Measurements from ENCODE around the gene EPHB4. TPM values are rescaled to one million over a fixed set of nuclear protein-coding genes. Genes with fewer than 3 reads are reported as not detected.

Gene EPHB4
- total and polyA plus RNA-seq, 2 donors (not counting 3 experiments of a cell fraction or from before 2014, with no cell fraction given): 193 to 274 TPM

GRCh38 chr7:100867776-100868485 is 40.6 kb upstream of the EPHB4 start:
- peak overlapping the region; percentile 98 for H3K9ac ChIP-seq (replicated peaks; ENCODE audit: extremely low read depth, insufficient read depth, low read length)
- peak overlapping the region; percentile 90 for H3K27ac ChIP-seq (ENCODE audit: insufficient read depth, low read depth, low read length)
- no peaks in the 10 kb centered on the region for H3K9me3 ChIP-seq (replicated peaks; ENCODE audit: control insufficient read depth, insufficient read depth, low read length)
- no peak for DNase-seq (ENCODE audit: low read depth, low spot score)
- dilution Hi-C loops (cut with MboI; ENCODE audit: extremely low pct_ligation_motif_present, low sequenced_read_pairs) (no loop called here), intact Hi-C loops (cut with micrococcal nuclease) (loop anchor here (1.0 to 10.0 kb wide), 3 partner anchors 7 to 283 kb away; partner anchors contain the start of genes FBXO24, LRCH4 and SRRT)
- H3K4me3 ChIP-seq (replicated peaks in 1 of 3; ENCODE audit: insufficient read depth in 1 of 3, low read depth in 1 of 3, low read length in 3 of 3): peak overlapping the region; percentile 72 to 93 (median 87)
- peaks cover 36% of the 10 kb centered on the region for H3K4me1 ChIP-seq (ENCODE audit: control insufficient read depth, extremely low read depth, insufficient read depth, low read length)
- H2AFZ ChIP-seq (ENCODE audit: low read depth, low read length): peak overlapping the region; percentile 2
- CTCF ChIA-PET: no interaction called here
- no peaks in the 10 kb centered on the region for H3K9me1 ChIP-seq (replicated peaks; ENCODE audit: control insufficient read depth, extremely low read depth, insufficient read depth, low read length)
- peak; percentile 56 for FAIRE-seq
- H3K36me3 ChIP-seq (ENCODE audit: control insufficient read depth in 2 of 2, extremely low read depth in 1 of 2, insufficient read depth in 2 of 2, low read length in 2 of 2): peaks cover 4 to 20% of the 10 kb centered on the region in 2 experiments
- POLR2A ChIA-PET: no interaction called here
- peak overlapping the region; percentile 86 for H3K4me2 ChIP-seq (ENCODE audit: insufficient read depth, low read length)
- peaks cover 25% of the 10 kb centered on the region for H3K79me2 ChIP-seq (ENCODE audit: control insufficient read depth, insufficient read depth, low read length)
- H4K20me1 ChIP-seq (replicated peaks; ENCODE audit: control insufficient read depth, extremely low read depth, insufficient read depth, low read length): no peaks in the 10 kb centered on the region
- no peak for TF ChIP-seq MAX (IDR thresholded peaks at IDR 0.05; ENCODE audit: insufficient read depth, insufficient read length)
- H3K27me3 ChIP-seq (ENCODE audit: control insufficient read depth in 2 of 2, insufficient read depth in 2 of 2, low read length in 2 of 2): no peaks in the 10 kb centered on the region
- BruUV-seq (replicated peaks): no TSS peak

DNA sequence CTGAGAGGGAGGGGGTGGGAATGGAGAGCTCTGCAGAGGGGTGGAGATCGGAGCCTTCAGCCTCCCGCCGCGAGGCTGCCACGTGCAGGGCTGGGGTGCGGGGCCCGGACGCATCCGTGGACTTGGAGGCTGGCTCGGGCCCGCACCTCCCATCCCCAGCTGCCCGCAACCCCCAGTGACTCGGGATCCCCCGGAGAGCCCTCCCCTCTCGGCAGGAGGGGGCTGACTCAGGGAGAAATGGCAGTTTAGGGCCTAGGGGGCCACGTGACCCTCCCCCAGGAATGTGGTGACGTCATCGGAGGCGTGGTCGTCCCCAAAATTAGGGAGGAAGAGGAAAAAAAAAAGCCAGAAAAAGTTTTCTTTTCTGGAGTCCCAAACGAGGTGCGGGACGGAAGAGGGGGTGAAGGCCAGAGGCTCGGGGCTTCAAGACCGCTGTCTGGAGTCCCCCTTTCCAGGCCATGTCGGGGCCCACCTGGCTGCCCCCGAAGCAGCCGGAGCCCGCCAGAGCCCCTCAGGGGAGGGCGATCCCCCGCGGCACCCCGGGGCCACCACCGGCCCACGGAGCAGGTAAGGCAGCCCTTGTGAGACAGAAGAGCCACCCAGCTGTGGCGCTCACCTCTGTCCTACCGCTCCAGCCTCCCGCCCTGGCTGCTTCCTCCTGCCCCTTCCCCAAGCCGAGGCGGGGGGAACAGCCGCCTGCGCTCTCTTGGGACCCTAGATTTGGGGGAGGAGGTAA is 39.9 kb upstream of the EPHB4 start, which contains the start of gene TRIP6:
Gene TRIP6 (plus strand): TSS at position 348 of the 736 bp plus-strand sequence. CDS start 111 bp downstream, at position 459.
- DNase-seq (ENCODE audit: low read depth, low spot score) (peak; percentile 76), FAIRE-seq (peak; percentile 91)
- H2AFZ ChIP-seq (ENCODE audit: low read depth, low read length): peak within 1 kb of the TSS; percentile 60
- peaks cover 4 to 17% of the 10 kb centered on the region in 2 experiments for H3K36me3 ChIP-seq (ENCODE audit: control insufficient read depth in 2 of 2, extremely low read depth in 1 of 2, insufficient read depth in 2 of 2, low read length in 2 of 2)
- no peaks in the 10 kb centered on the region for H3K9me1 ChIP-seq (replicated peaks; ENCODE audit: control insufficient read depth, extremely low read depth, insufficient read depth, low read length)
- peaks cover 25% of the 10 kb centered on the region for H3K79me2 ChIP-seq (ENCODE audit: control insufficient read depth, insufficient read depth, low read length)
- dilution Hi-C loops (cut with MboI; ENCODE audit: extremely low pct_ligation_motif_present, low sequenced_read_pairs) (no loop called here), intact Hi-C loops (cut with micrococcal nuclease) (loop anchor here (1.0 to 10.0 kb wide), 3 partner anchors 8 to 282 kb away; partner anchors contain the start of genes FBXO24, LRCH4 and SRRT)
- H3K27ac ChIP-seq (ENCODE audit: insufficient read depth, low read depth, low read length): peak within 1 kb of the TSS; percentile 90
- H3K9me3 ChIP-seq (replicated peaks; ENCODE audit: control insufficient read depth, insufficient read depth, low read length): no peaks in the 10 kb centered on the region
- H3K27me3 ChIP-seq (ENCODE audit: control insufficient read depth in 2 of 2, insufficient read depth in 2 of 2, low read length in 2 of 2): no peaks in the 10 kb centered on the region
- POLR2A ChIA-PET: interaction anchor here (0.7 to 1.0 kb wide), 2 partner anchors 8 to 20 kb away, joined by 3 to 4 read pairs; partner anchors contain the start of gene SRRT
- TF ChIP-seq FOS (IDR thresholded peaks at IDR 0.05; ENCODE audit: borderline replicate concordance, insufficient read depth, low read length): peak; percentile 62
- no peak for TF ChIP-seq EZH2 (IDR thresholded peaks at IDR 0.05; ENCODE audit: borderline replicate concordance, low read depth, low read length, severe bottlenecking)
- TF ChIP-seq POLR2A (IDR thresholded peaks at IDR 0.05; ENCODE audit: low read depth, low read length): peak; percentile 82
- peak; percentile 78 for TF ChIP-seq MAX (IDR thresholded peaks at IDR 0.05; ENCODE audit: insufficient read depth, insufficient read length)
- TF ChIP-seq CTCF (IDR thresholded peaks at IDR 0.05; ENCODE audit: extremely low read depth in 1 of 2, insufficient read depth in 1 of 2, low read depth in 1 of 2, low read length in 2 of 2): no peak
- TF ChIP-seq POLR2AphosphoS5 (IDR thresholded peaks at IDR 0.05; ENCODE audit: insufficient read depth, low read depth, low read length): no peak
- no peak for TF ChIP-seq GATA2 (IDR thresholded peaks at IDR 0.05; ENCODE audit: insufficient read depth, insufficient read length, low read depth, low read length)
- TF ChIP-seq MYC (IDR thresholded peaks at IDR 0.05; ENCODE audit: low read depth, low read length): no peak
- peak; percentile 86 for TF ChIP-seq JUN (IDR thresholded peaks at IDR 0.05; ENCODE audit: borderline replicate concordance, insufficient read depth, insufficient read length, low read depth)
- CTCF ChIA-PET: interaction anchor here (0.7 to 1.0 kb wide), 2 partner anchors 15 to 162 kb away, joined by 3 to 5 read pairs; partner anchors contain the start of genes POP7 and SLC12A9
- H4K20me1 ChIP-seq (replicated peaks; ENCODE audit: control insufficient read depth, extremely low read depth, insufficient read depth, low read length): no peaks in the 10 kb centered on the region
- peak within 1 kb of the TSS; percentile 86 for H3K4me2 ChIP-seq (ENCODE audit: insufficient read depth, low read length)
- H3K4me3 ChIP-seq (replicated peaks in 1 of 3; ENCODE audit: insufficient read depth in 1 of 3, low read depth in 1 of 3, low read length in 3 of 3): peak within 1 kb of the TSS; percentile 72 to 93 (median 87)
- H3K9ac ChIP-seq (replicated peaks; ENCODE audit: extremely low read depth, insufficient read depth, low read length): peak within 1 kb of the TSS; percentile 98
- H3K4me1 ChIP-seq (ENCODE audit: control insufficient read depth, extremely low read depth, insufficient read depth, low read length): peaks cover 36% of the 10 kb centered on the region
- TSS peak; percentile 67 for BruUV-seq (replicated peaks)

All from endothelial cell of umbilical vein (primary cell).